Measurements from ENCODE around the gene EGR1.
A peak's percentile ranks its signal among the peaks of the same experiment; 100 is the strongest.

EGR1 gene

DNA sequence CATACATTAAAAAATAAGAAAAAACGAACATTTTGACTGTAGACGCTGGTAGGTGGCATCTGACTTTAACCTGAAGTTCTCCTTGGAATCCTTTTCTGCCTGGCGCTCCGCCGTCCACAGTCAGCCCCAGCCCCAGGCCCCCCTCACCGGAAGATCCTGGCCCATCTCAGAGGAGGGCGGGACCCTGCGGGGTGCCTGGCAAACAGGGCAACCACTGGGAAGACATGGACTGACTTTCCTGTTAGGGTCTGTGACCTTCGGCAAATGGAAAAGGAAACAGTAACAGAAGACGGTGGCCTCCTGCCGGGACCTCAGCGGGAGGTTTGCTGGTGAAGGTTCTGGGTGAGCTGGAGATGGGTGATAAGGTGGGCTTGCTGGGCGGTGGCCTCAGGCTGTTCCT lies 11.7 kb upstream of the EGR1 start:
- no peak for DNase-seq (ENCODE audit: low read depth)

DNA sequence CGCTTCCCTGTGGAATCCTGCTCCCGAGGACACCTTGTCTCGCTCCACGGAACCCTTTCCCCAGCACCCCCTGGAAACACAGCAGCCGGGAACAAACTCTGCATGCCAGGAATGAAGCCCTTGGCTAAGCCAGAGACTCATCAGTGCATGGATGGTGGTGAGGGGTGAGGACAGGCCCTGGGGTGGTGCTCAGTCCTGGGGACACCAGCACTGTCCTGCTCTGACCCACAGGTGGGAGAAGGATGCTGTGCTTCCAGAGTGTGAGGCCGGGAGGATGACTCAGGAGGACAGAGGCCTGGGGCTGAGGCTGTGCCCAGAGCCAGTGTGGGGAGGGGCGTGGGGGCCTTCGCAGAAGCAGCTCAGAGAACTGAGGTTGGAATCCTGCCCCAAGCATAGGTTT lies 11.2 kb upstream of the EGR1 start:
- DNase-seq (ENCODE audit: low read depth): no peak

DNA sequence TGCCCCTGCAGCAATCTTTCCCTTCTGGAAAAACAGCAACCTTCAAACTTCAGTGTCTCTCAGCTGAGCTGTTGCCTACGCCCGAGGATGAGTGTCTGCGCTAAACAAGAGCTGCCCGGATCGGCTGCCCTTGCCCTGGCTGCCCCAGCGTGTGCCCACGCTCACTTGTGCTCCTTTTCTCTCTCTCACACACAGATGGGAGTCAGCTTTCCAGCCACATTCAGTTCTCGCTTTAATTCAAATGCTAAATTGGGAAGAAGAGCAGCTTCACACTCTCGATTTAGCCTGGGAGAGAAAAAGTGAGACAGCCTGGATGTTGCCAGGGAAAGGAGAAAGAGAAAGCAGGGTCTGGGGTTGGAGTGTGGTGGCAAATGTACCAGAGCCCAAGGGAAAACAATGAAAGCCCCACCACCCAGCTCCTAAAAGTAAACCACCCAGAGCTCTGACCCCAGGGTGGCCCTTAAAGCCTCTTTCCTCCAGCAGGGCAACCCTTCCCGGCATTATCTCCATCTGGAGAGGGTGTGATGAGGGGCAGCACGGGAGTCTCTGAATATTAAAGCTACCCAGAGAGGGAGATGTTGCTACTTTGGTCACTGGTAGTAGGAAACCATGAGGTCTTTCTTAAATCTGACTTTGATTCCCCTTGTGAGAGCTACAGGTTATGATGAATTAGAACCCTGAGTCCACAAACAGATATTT lies 9.9 kb upstream of the EGR1 start:
- no peak for DNase-seq (ENCODE audit: low read depth)

DNA sequence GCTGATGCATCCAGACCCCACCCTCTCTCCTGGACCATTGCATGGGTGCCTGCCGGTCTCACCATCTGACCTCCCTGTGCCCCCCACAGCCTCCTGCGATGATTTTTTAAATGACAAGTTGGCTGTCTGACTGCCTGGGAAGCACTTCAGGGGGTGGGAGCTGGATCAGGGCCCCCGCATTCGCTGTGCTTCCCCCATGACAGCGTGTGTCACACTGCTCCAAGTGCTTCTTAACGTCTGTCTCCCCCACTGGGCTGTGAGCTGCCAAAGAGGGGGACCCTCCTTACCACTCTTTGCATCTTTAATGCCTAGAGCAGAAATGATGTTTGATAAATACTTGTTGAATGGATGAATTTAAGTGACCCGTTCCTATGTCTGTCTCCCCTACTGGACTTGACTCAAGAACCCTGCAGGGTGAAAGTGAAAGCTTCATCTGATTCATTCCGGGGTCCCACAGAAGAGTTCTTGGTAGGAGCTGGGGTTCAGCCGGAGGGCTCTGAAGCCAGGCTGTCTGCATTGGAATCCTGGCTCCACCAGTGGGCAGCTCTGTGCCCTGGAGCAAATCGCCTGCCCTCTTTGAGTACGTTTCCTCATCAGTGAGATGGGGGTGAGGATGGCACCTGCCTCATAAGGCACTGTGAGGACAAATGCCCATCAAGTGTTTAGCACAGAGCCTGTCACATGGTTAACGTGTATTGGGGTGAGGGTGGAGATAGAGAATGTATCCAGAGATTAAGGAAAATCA lies 7.6 kb upstream of the EGR1 start:
- no peak for DNase-seq (ENCODE audit: low read depth)

DNA sequence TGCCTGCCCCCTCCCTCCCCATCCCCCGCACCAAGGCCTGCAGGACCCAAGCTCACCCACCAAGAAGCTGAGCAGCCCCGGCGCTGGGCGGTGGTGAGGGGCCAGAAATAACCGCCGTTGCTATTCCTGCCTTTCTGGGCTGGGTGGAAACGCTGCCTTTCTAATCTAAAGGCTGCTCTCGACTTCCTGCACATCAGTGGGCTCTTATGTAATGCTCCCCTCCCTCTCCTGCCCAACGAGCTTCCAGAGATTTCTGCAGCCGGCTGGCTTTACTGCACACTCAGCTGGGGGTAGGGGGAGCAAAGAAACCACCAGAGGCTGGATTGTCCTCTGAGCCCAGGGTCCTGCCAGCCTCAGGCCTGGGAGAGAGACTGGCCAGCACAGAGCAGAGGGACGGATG lies 6.9 kb upstream of the EGR1 start:
- DNase-seq (ENCODE audit: low read depth): no peak

DNA sequence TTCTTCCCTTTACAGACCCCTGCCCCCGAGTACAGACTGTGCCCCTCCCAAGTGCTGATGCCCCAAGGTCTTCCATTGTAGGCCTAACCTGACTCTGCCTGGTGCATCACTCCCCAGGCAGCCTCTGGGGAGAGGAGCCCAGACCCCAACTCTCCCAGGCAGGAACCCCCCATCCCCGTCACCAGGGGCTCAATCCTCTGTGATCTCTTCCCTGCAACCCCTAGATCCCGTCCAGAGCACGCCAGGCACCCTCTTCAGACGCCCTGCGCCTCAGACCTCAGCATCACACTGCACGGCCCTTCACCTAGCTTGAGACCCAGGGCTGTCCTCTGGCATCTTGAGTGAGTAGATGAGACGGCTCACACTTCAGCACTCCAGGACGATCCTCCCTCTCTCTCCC lies 6.4 kb upstream of the EGR1 start:
- DNase-seq (ENCODE audit: low read depth): no peak

DNA sequence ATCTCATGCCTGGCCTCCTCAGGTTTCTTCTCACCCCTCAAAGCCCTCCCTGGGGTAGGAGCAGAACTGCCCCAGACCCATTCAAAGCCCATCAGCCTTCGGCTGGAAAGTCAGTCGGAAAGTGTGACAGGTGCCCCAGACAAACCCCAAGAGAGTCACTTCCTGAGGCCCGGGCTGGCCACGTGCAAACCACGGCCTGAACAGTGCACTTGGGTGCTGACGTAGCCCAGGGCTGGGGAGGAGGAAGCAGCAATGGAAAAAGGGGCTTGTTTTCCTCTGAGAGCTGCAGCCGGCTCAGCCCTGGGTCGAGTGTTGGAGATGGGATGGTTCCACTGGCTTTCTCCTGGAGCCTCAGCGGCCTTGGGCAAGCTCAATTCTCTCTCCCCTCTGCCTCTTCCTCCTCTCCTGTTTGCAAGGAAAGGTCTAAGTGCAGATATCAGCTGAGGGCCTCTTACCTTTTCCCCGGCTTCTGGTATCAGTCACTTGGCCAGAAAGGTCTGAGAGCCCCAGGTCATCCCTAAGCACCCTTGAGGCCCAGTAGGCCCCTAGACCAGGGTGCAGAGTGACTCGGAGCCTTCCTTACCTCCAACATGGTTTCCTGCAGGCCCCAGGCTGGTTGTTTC lies 5.9 kb upstream of the EGR1 start:
- no peak for DNase-seq (ENCODE audit: low read depth)

DNA sequence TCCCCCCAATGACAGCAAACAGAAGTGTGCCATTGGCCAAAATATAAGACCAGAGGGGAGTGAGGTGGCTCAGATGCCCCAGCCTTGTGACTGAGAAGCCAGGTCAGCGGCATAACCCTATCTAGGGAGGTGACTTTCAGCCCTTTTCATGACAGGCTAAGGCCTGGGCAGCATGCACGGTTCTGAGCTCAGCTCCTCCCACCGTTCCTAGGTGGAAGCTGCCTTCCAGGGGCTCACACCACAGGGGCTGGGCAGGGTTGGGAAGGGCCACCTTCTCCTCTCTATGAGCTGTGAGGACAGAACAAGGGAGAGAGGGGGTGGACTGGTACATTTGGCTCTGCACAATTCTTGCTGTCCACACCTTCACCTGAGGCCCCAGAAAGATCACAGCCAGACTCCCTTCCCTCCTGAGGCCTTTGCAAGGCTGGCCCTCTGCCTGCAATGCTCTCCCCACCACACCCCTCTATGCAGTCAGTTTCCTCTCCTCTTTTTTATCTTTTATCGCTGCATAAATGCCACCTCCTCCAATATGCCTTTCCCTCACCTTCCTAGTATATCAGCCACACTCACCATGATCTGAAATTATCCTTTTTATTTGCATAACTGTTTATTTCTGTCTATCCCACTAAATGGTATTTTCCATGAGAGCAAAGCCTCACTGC lies 5.1 kb upstream of the EGR1 start:
- no peak for DNase-seq (ENCODE audit: low read depth)

DNA sequence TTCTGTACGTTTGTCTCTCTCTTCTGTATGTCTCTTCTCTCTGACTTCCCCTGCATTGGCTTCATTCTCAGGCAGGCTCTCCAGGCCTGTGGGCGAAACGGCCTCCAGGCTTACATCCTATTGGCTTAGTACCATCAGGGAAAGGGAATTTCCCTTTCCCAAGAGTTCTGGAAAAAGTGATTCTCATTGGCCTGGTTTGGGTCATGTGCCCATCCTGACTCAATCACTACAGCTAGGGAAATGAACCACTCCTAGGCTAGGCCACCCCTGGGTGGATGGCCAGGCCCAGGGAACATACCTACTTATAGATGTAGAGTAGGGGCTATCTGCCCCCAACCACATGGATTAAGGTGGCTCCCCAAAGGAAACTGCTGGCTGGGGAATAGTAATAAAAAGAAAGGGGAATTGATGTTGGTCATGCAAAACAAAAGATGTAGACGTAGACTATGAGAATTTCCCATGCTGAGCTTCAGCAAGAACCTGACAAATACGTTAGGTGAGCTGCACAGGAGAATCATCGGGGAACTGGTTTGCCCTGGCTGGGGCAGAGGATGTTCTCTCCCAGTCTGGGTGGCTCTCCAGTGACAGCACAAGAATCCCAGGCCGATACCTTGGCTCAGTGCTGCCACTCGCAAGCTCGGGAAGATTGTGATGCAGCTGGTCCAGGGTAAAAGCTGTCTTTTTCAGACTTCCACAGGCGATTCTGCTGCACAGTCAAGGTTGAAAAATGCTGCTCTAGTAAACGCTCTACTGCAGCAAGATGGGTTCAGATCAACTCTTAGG lies 3.7 kb upstream of the EGR1 start:
- DNase-seq (ENCODE audit: low read depth): peak; percentile 90

DNA sequence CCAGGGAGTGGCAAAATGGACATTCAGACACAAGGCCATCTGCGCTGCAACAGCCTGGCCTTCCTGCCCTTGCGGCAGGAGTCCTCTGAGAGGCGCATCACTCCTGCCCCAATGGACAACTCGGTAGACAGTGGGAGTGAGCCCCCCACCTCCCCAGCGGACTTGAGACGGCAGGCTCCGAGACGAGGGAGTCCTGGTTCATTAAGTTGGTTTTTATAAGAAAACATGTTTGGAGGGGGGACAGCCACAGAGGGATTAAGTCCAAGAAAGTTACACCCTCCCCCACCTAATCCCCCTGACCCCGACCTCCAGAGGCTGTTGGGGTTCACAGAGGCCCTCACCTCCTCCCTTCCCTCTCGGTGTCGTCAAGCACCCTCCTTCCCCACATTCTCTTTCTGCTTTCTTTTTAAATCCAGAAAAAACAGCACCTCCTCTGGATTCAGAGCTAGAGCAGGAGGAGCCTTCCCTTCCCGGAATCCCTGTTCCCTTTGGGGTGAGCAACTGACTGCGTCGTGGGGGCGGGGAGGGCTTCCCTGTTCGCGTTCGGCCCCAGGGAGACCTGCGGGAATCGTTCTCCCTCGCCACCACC lies 1.8 kb upstream of the EGR1 start:
- DNase-seq (ENCODE audit: low read depth): peak; percentile 36

DNA sequence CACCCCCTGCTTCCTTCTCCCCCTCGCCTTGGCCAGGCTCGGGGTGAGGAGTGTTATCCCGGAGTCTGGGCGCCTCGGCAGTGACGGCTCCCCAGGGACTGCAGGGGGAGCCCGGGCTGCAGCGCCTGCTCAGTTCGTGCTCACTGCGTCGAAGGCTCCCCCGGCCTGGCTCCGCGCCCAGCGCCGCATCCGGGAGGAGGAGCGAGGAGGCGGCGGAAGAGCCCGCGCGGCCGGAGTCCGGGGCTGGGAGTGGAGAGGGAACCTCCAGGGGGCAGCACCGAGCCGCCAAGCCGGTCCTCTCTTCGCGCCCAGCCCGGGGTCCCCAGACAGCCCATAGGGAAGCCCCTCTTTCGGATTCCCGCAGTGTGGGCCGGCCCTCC lies 1.3 kb upstream of the EGR1 start:
- DNase-seq (ENCODE audit: low read depth): peak; percentile 96

DNA sequence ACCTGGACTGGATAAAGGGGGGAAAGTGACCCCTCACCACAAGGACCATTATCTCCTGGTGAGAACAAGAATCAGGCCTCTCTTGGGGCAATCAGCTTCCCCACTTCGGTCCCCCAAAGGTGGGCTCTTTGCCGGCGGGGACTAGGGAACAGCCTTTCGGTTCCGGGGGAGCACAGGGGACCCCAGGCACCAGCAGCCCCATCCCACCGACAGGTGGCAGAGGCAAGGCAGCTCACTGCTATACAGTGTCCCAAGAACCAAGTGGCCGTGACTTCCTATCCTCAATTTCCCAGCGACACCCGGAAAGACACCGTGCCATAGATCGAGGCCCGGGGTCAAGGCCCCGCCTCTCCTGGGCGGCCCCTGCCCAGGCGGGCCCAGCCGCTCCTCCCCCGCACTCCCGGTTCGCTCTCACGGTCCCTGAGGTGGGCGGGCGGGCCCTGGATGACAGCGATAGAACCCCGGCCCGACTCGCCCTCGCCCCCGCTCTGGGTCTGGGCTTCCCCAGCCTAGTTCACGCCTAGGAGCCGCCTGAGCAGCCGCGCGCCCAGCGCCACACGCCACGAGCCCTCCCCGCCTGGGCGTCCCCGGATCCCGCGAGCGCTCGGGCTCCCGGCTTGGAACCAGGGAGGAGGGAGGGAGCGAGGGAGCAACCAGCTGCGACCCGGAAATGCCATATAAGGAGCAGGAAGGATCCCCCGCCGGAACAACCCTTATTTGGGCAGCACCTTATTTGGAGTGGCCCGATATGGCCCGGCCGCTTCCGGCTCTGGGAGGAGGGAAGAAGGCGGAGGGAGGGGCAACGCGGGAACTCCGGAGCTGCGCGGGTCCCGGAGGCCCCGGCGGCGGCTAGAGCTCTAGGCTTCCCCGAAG lies 655 bp upstream of the EGR1 start:
- peak; percentile 100 for DNase-seq (ENCODE audit: low read depth)

DNA sequence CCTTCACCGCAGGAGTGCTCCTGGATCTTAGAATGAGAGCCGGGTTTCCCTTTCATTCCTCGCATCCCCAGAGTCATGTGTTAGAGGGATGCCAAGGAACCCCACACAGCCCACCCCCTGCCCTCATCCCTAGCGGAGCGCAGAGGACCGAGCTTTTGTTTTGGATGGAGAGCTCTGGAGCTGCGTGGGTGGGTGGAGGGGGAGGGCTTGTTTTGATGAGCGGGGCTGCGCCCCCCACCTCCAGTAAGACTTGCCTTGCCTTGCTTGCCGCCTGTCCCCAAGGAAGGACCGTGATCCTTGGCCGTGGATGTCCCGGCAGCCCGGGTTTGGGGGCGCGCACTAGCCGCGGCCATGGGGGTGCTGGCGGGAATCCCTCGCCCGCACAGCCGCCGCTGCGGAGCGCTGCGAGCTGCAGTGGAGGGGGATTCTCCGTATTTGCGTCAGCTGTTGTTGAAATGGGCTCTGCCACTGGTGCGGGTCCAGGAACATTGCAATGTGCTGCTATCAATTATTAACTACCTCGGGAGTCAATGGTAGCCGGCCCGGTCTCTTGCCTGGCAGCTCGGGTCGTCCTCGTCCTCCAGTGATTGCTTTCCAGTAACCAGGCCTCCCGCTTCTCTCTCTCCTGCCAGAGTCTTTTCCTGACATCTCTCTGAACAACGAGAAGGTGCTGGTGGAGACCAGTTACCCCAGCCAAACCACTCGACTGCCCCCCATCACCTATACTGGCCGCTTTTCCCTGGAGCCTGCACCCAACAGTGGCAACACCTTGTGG lies 1.0 kb downstream of the EGR1 start:
- DNase-seq (ENCODE audit: low read depth): peak; percentile 34

DNA sequence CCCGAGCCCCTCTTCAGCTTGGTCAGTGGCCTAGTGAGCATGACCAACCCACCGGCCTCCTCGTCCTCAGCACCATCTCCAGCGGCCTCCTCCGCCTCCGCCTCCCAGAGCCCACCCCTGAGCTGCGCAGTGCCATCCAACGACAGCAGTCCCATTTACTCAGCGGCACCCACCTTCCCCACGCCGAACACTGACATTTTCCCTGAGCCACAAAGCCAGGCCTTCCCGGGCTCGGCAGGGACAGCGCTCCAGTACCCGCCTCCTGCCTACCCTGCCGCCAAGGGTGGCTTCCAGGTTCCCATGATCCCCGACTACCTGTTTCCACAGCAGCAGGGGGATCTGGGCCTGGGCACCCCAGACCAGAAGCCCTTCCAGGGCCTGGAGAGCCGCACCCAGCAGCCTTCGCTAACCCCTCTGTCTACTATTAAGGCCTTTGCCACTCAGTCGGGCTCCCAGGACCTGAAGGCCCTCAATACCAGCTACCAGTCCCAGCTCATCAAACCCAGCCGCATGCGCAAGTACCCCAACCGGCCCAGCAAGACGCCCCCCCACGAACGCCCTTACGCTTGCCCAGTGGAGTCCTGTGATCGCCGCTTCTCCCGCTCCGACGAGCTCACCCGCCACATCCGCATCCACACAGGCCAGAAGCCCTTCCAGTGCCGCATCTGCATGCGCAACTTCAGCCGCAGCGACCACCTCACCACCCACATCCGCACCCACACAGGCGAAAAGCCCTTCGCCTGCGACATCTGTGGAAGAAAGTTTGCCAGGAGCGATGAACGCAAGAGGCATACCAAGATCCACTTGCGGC lies 1.8 kb downstream of the EGR1 start:
- DNase-seq (ENCODE audit: low read depth): peak; percentile 14

DNA sequence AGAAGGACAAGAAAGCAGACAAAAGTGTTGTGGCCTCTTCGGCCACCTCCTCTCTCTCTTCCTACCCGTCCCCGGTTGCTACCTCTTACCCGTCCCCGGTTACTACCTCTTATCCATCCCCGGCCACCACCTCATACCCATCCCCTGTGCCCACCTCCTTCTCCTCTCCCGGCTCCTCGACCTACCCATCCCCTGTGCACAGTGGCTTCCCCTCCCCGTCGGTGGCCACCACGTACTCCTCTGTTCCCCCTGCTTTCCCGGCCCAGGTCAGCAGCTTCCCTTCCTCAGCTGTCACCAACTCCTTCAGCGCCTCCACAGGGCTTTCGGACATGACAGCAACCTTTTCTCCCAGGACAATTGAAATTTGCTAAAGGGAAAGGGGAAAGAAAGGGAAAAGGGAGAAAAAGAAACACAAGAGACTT lies 2.4 kb downstream of the EGR1 start:
- no peak for DNase-seq (ENCODE audit: low read depth)

DNA sequence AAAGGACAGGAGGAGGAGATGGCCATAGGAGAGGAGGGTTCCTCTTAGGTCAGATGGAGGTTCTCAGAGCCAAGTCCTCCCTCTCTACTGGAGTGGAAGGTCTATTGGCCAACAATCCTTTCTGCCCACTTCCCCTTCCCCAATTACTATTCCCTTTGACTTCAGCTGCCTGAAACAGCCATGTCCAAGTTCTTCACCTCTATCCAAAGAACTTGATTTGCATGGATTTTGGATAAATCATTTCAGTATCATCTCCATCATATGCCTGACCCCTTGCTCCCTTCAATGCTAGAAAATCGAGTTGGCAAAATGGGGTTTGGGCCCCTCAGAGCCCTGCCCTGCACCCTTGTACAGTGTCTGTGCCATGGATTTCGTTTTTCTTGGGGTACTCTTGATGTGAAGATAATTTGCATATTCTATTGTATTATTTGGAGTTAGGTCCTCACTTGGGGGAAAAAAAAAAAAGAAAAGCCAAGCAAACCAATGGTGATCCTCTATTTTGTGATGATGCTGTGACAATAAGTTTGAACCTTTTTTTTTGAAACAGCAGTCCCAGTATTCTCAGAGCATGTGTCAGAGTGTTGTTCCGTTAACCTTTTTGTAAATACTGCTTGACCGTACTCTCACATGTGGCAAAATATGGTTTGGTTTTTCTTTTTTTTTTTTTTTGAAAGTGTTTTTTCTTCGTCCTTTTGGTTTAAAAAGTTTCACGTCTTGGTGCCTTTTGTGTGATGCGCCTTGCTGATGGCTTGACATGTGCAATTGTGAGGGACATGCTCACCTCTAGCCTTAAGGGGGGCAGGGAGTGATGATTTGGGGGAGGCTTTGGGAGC lies 3.1 kb downstream of the EGR1 start:
- DNase-seq (ENCODE audit: low read depth): peak; percentile 47

DNA sequence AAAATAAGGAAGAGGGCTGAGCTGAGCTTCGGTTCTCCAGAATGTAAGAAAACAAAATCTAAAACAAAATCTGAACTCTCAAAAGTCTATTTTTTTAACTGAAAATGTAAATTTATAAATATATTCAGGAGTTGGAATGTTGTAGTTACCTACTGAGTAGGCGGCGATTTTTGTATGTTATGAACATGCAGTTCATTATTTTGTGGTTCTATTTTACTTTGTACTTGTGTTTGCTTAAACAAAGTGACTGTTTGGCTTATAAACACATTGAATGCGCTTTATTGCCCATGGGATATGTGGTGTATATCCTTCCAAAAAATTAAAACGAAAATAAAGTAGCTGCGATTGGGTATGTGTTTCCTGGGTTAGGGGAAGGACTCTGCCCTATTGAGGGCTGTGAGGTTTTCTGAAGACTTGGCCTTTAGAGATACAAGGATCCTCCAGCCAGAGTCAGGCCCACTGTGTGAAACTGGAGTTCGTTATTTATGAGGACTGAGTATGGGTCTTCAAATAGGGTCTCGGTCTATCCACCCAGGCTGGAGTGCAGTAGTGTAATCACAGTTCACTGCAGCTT lies 3.8 kb downstream of the EGR1 start:
- peak; percentile 71 for DNase-seq (ENCODE audit: low read depth)

Measured in ELR (cell line).